Lower leg skin (tissue), 3 donors: ENCODE data around the gene PTPN18.

ENCODE experiments used
- POLR2A ChIP-seq, 2 donors: fragments of 450-650 bp; IDR thresholded peaks; one replicate each; pipeline ENCODE4 v1.6.1; 2016 to 2017; ENCODE audit warnings: antibody characterized with exemption in 2 of 2, mild to moderate bottlenecking in 1 of 2, moderate library complexity in 1 of 2
- TF ChIP-seq, protein P1 (sequence below), 3 donors: fragments of 450-650 bp; IDR thresholded peaks; one replicate each; pipeline ENCODE4 v1.5.1; 2016; ENCODE audit warnings: antibody characterized with exemption in 3 of 3, mild to moderate bottlenecking in 3 of 3, moderate library complexity in 2 of 3

DNA sequence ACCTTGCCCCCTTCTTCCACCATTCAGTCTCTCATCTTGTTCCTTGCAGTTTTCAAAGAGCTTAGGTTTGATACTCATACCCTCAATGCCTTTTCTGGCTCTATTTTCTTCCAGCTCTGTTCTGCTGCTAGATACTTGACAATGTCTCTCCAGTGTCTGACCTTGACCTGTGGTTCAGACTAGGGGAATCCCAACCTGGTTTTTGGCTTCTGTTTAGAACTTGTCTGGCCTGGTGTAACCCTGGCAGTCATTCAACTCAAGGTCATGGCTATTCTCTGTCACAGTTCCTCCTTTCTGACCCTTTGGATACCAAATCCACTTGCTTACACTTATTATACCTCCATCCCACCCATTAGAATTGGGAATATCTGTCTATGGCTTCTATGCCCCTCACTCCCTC is 45.0 kb upstream of the PTPN18 start:
- TF ChIP-seq, protein P1, sequence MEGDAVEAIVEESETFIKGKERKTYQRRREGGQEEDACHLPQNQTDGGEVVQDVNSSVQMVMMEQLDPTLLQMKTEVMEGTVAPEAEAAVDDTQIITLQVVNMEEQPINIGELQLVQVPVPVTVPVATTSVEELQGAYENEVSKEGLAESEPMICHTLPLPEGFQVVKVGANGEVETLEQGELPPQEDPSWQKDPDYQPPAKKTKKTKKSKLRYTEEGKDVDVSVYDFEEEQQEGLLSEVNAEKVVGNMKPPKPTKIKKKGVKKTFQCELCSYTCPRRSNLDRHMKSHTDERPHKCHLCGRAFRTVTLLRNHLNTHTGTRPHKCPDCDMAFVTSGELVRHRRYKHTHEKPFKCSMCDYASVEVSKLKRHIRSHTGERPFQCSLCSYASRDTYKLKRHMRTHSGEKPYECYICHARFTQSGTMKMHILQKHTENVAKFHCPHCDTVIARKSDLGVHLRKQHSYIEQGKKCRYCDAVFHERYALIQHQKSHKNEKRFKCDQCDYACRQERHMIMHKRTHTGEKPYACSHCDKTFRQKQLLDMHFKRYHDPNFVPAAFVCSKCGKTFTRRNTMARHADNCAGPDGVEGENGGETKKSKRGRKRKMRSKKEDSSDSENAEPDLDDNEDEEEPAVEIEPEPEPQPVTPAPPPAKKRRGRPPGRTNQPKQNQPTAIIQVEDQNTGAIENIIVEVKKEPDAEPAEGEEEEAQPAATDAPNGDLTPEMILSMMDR (IDR thresholded peaks at IDR 0.05): no peak
- no peak for TF ChIP-seq POLR2A (IDR thresholded peaks at IDR 0.05)
